ENCODE results near the gene EHD3.

Gene EHD3

DNA sequence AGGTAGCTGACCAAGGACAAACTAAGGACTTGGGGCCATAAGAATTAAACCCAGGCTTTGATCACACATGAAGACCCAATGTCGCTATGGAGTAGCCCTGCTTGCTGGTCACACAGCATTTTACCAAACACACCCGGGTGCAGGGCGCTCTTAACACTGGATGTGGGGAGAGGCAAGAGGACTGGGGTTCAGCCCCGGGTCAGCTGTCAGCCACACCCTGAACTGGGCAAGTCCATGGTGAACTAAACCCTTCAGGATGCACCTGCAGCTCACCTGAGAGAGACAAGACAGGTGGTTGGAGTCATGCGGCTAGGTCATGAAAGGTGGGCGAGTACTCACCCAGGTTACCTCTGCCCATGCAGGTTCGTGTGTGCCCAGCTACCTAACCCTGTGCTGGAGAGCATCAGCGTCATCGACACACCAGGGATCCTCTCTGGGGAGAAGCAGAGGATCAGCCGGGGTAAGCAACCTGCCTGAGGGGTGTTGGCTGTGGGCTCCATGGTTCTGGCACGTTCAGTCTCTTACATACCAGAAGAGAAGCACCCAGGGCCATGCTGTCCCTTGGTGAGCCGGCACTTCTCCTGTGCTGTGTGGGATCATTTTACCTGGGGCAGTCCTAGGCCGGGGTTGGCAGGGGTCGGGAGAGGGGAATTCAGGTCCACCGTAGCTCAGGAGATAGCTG is 15.2 kb downstream of the EHD3 start:
- H3K9me3 ChIP-seq (replicated peaks; ENCODE audit: low read length), result no peaks in the 10 kb centered on the region

DNA sequence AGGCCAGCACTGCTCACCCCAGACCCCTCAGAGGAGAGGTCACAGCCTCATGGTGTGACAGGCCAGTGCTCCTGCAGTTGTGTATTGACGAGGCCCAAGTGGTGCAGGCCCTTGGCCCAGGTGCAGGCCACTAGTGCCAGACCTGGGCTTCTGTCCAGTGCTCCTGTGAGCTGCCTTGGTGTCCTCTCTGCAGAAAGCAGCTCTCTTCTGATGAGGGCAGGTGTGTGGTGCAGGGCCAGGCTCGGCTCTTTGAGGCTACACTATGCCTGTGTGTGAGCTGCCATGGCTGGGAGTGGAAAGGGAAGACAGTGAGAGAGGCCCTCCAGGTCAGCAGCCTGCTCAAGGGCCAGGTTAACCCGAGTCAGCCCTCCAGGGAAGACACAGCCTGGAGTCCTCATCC is 17.1 kb downstream of the EHD3 start:
- no peak overlapping the region for H3K4me2 ChIP-seq (ENCODE audit: low read length)
- no peaks in the 10 kb centered on the region for H3K4me1 ChIP-seq (ENCODE audit: control insufficient read depth, insufficient read depth, low read length)
- no peaks in the 10 kb centered on the region for H3K9me3 ChIP-seq (replicated peaks; ENCODE audit: low read length)
- H3K4me3 ChIP-seq (ENCODE audit: low read length), result no peak overlapping the region
- no peaks in the 10 kb centered on the region for H3K36me3 ChIP-seq (ENCODE audit: insufficient read depth, low read length)
- no peak overlapping the region for H3K9ac ChIP-seq (ENCODE audit: low read depth, low read length)
- no peaks in the 10 kb centered on the region for H3K27me3 ChIP-seq (ENCODE audit: control insufficient read depth, insufficient read depth, low read length)

More for the DNA sequence above, 15.2 kb downstream of the EHD3 start:
- no peaks in the 10 kb centered on the region for H3K36me3 ChIP-seq (ENCODE audit: insufficient read depth, low read length)
- no peak overlapping the region for H3K4me2 ChIP-seq (ENCODE audit: low read length)
- no peaks in the 10 kb centered on the region for H3K4me1 ChIP-seq (ENCODE audit: control insufficient read depth, insufficient read depth, low read length)
- no peak overlapping the region for H3K9ac ChIP-seq (ENCODE audit: low read depth, low read length)
- no peaks in the 10 kb centered on the region for H3K27me3 ChIP-seq (ENCODE audit: control insufficient read depth, insufficient read depth, low read length)
- H3K4me3 ChIP-seq (ENCODE audit: low read length), result no peak overlapping the region

- Histone ChIP-seq H3K9me3 (replicated peaks; ENCODE audit: low read length) (no peaks in the 10 kb centered on the region), H3K27me3 (ENCODE audit: control insufficient read depth, insufficient read depth, low read length) (no peaks in the 10 kb centered on the region), H3K4me3 (ENCODE audit: low read length) (no peak overlapping the region), H3K36me3 (ENCODE audit: insufficient read depth, low read length) (no peaks in the 10 kb centered on the region), H3K4me2 (ENCODE audit: low read length) (no peak overlapping the region), H3K4me1 (ENCODE audit: control insufficient read depth, insufficient read depth, low read length) (no peaks in the 10 kb centered on the region), H3K9ac (ENCODE audit: low read depth, low read length) (no peak overlapping the region)
Observed at GRCh38 chr2:31251851-31252250, 17.9 kb downstream of the EHD3 start.

DNA sequence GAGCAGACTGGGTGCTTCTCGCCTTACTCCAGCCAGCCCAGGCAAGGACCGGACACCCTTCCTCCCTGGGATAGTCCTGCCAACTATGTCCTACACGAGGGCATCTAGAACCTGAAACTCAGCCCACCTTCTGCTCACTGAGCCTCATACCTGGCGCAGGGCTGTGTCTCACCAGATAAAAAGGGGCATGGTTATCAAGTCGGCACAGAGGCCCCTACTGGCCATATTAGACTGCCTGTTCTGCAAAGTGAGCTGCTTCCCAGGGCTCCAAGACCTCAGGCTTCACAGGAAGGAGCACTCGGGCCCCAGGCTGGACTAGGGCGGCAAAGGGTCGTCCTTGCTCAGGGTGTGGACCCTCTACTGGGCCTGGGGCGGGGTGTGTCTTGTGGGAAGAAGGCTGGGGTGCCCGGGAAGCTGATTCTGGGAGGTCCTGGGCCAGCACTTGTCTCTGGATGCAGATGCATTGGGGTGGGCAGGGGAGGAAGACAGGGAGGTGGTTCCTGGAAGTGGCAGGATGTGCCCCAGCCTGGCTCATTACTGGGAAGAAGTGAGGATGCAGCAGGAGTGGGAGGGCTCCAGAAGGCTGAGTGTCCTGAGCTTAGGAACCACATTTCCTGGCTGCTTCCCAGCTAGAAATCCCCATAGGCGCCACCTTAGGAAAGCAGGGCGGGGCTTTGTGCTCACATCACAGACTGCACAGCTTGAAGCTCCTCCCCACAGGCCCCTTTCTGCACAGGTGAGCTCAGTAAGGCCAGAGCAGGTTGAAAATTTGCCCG is 19.6 kb downstream of the EHD3 start:
- Histone ChIP-seq H3K27me3 (ENCODE audit: control insufficient read depth, insufficient read depth, low read length) (no peaks in the 10 kb centered on the region), H3K9ac (ENCODE audit: low read depth, low read length) (no peak overlapping the region)

GRCh38 chr2:31254237-31255203 is 20.6 kb downstream of the EHD3 start:
- Histone ChIP-seq H3K9ac (ENCODE audit: low read depth, low read length) (no peak overlapping the region), H3K4me3 (ENCODE audit: low read length) (no peak overlapping the region), H3K4me1 (ENCODE audit: control insufficient read depth, insufficient read depth, low read length) (no peaks in the 10 kb centered on the region), H3K27me3 (ENCODE audit: control insufficient read depth, insufficient read depth, low read length) (no peaks in the 10 kb centered on the region), H3K9me3 (replicated peaks; ENCODE audit: low read length) (no peaks in the 10 kb centered on the region), H3K36me3 (ENCODE audit: insufficient read depth, low read length) (no peaks in the 10 kb centered on the region), H3K4me2 (ENCODE audit: low read length) (no peak overlapping the region)

More for the DNA sequence above, 19.6 kb downstream of the EHD3 start:
- no peak overlapping the region for H3K4me3 ChIP-seq (ENCODE audit: low read length)
- H3K4me2 ChIP-seq (ENCODE audit: low read length), result no peak overlapping the region
- H3K36me3 ChIP-seq (ENCODE audit: insufficient read depth, low read length), result no peaks in the 10 kb centered on the region
- no peaks in the 10 kb centered on the region for H3K4me1 ChIP-seq (ENCODE audit: control insufficient read depth, insufficient read depth, low read length)
- no peaks in the 10 kb centered on the region for H3K9me3 ChIP-seq (replicated peaks; ENCODE audit: low read length)

DNA sequence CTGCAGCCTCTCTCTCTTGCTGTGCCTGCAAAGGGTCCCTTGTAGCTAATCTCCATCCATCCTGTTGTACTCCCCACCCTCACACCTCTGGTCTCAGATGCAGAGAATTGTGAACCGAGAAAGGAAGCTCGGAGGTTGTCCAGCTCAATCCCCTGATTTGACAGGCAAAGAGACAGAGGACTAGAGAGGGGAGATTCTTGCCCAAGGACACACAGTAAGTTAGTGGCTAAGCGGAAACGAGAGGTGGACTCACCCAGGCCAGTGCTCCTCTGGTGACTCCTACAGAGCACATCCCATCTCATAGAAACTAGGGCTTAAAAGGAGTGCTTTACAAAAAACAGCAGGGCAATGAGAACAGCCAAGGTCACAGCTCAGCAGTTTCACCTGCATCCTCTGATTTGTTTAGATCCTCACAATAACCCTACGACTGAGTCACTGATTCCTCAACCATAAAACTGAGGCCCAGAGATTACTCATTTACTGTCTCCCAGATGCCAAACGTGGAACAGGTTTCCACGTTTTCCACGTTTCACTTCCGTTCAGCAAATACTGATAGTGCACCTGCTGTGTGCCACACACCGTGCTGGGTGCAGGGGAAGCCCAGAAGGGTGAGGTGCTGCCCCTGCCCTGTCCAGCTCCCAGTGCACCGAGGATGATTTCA is 22.1 kb downstream of the EHD3 start:
- H3K9me3 ChIP-seq (replicated peaks; ENCODE audit: low read length), result no peaks in the 10 kb centered on the region
- H3K9ac ChIP-seq (ENCODE audit: low read depth, low read length), result no peak overlapping the region
- no peaks in the 10 kb centered on the region for H3K4me1 ChIP-seq (ENCODE audit: control insufficient read depth, insufficient read depth, low read length)
- H3K4me3 ChIP-seq (ENCODE audit: low read length), result no peak overlapping the region
- H3K27me3 ChIP-seq (ENCODE audit: control insufficient read depth, insufficient read depth, low read length), result no peaks in the 10 kb centered on the region
- no peak overlapping the region for H3K4me2 ChIP-seq (ENCODE audit: low read length)
- no peaks in the 10 kb centered on the region for H3K36me3 ChIP-seq (ENCODE audit: insufficient read depth, low read length)

GRCh38 chr2:31256611-31257382 is 22.8 kb downstream of the EHD3 start:
- H3K36me3 ChIP-seq (ENCODE audit: insufficient read depth, low read length), result no peaks in the 10 kb centered on the region
- H3K27me3 ChIP-seq (ENCODE audit: control insufficient read depth, insufficient read depth, low read length), result no peaks in the 10 kb centered on the region
- no peak overlapping the region for H3K4me2 ChIP-seq (ENCODE audit: low read length)
- H3K9ac ChIP-seq (ENCODE audit: low read depth, low read length), result no peak overlapping the region
- H3K9me3 ChIP-seq (replicated peaks; ENCODE audit: low read length), result no peaks in the 10 kb centered on the region
- H3K4me1 ChIP-seq (ENCODE audit: control insufficient read depth, insufficient read depth, low read length), result no peaks in the 10 kb centered on the region
- H3K4me3 ChIP-seq (ENCODE audit: low read length), result no peak overlapping the region

DNA sequence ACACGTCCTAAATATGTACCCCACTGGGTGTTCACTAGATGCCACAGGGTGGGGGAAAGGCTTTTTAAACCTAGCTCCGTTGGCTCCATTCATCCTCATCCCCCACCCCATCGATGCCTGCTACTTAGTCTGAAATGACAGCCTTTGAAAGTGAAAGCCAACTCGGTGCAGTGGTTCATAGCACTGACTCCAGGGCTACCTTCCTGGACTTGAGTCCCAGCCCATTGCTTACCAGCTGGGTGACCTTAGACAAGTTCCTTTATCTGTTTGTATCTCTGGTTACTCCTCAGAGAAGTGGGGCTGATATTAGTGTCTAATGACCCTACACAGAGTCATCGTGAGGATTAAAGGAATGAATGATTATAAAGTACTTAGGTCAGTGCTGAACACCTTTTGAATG is 24.4 kb downstream of the EHD3 start:
- Histone ChIP-seq H3K9me3 (replicated peaks; ENCODE audit: low read length) (no peaks in the 10 kb centered on the region), H3K9ac (ENCODE audit: low read depth, low read length) (no peak overlapping the region), H3K4me2 (ENCODE audit: low read length) (no peak overlapping the region), H3K4me1 (ENCODE audit: control insufficient read depth, insufficient read depth, low read length) (no peaks in the 10 kb centered on the region), H3K27me3 (ENCODE audit: control insufficient read depth, insufficient read depth, low read length) (no peaks in the 10 kb centered on the region), H3K36me3 (ENCODE audit: insufficient read depth, low read length) (no peaks in the 10 kb centered on the region), H3K4me3 (ENCODE audit: low read length) (no peak overlapping the region)

- Histone ChIP-seq H3K4me1 (ENCODE audit: control insufficient read depth, insufficient read depth, low read length) (no peaks in the 10 kb centered on the region), H3K27me3 (ENCODE audit: control insufficient read depth, insufficient read depth, low read length) (no peaks in the 10 kb centered on the region), H3K36me3 (ENCODE audit: insufficient read depth, low read length) (no peaks in the 10 kb centered on the region), H3K4me2 (ENCODE audit: low read length) (no peak overlapping the region), H3K9me3 (replicated peaks; ENCODE audit: low read length) (no peaks in the 10 kb centered on the region), H3K9ac (ENCODE audit: low read depth, low read length) (no peak overlapping the region), H3K4me3 (ENCODE audit: low read length) (no peak overlapping the region)
Observed at GRCh38 chr2:31259075-31259474, 25.1 kb downstream of the EHD3 start.

- Histone ChIP-seq H3K36me3 (ENCODE audit: insufficient read depth, low read length) (no peaks in the 10 kb centered on the region), H3K4me3 (ENCODE audit: low read length) (no peak overlapping the region), H3K9ac (ENCODE audit: low read depth, low read length) (no peak overlapping the region), H3K4me1 (ENCODE audit: control insufficient read depth, insufficient read depth, low read length) (no peaks in the 10 kb centered on the region), H3K4me2 (ENCODE audit: low read length) (no peak overlapping the region), H3K9me3 (replicated peaks; ENCODE audit: low read length) (no peaks in the 10 kb centered on the region), H3K27me3 (ENCODE audit: control insufficient read depth, insufficient read depth, low read length) (no peaks in the 10 kb centered on the region)
Observed at GRCh38 chr2:31260870-31261269, 26.9 kb downstream of the EHD3 start.
